ENCODE data around the gene PLOD3.

The PLOD3 gene

GRCh38 chr7:101218236-101219125, 1.1 kb upstream of the PLOD3 start:
- TF ChIP-seq CTCF (IDR thresholded peaks at IDR 0.05; ENCODE audit: borderline replicate concordance, insufficient read depth, low read depth, low read length) = no peak
- H3K4me3 ChIP-seq (ENCODE audit: low read depth, low read length) = peak overlapping the region; percentile 72

GRCh38 chr7:101216860-101217387, 457 bp downstream of the PLOD3 start:
- TF ChIP-seq CTCF (IDR thresholded peaks at IDR 0.05; ENCODE audit: borderline replicate concordance, insufficient read depth, low read depth, low read length) = peak; percentile 20; the same call in 1 of the 2 replicates
- H3K4me3 ChIP-seq (ENCODE audit: low read depth, low read length) = peak overlapping the region; percentile 72

- no peak for TF ChIP-seq CTCF (IDR thresholded peaks at IDR 0.05; ENCODE audit: borderline replicate concordance, insufficient read depth, low read depth, low read length)
- H3K4me3 ChIP-seq (ENCODE audit: low read depth, low read length) = peak overlapping the region; percentile 72
Observed at GRCh38 chr7:101216001-101216859, 1.2 kb downstream of the PLOD3 start.

- TF ChIP-seq CTCF (IDR thresholded peaks at IDR 0.05; ENCODE audit: borderline replicate concordance, insufficient read depth, low read depth, low read length) = no peak
- H3K4me3 ChIP-seq (ENCODE audit: low read depth, low read length) = no peak overlapping the region
Observed at GRCh38 chr7:101212014-101212413, 5.4 kb downstream of the PLOD3 start.

- TF ChIP-seq CTCF (IDR thresholded peaks at IDR 0.05; ENCODE audit: borderline replicate concordance, insufficient read depth, low read depth, low read length) = no peak
- H3K4me3 ChIP-seq (ENCODE audit: low read depth, low read length) = no peak overlapping the region
Observed at GRCh38 chr7:101211501-101211900, 5.9 kb downstream of the PLOD3 start.

GRCh38 chr7:101210143-101210542, 7.2 kb downstream of the PLOD3 start:
- H3K4me3 ChIP-seq (ENCODE audit: low read depth, low read length) = no peak overlapping the region
- TF ChIP-seq CTCF (IDR thresholded peaks at IDR 0.05; ENCODE audit: borderline replicate concordance, insufficient read depth, low read depth, low read length) = no peak

Data from GM12875 (cell line).